Calu3 (cell line): Measurements from ENCODE around the gene DTNB. TPM values are rescaled to one million over a fixed set of nuclear protein-coding genes. Genes with fewer than 3 reads are reported as not detected.
"Not testable (repeated sequence)": the region's sequence is repeated elsewhere in the genome, so short reads cannot be mapped to it uniquely, and the experiment has no call there.

Experiments used
- BruUV-seq: library from RNA; stranded (reverse); fragments of 400-500 nt; replicated peaks from 2 replicates; lab custom pipeline; 2021; lab: Mats Ljungman, UMichigan
- CTCF ChIA-PET: fragments of 300-600 bp; sonication (Branson Sonifier 250); formaldehyde crosslinking; loops from one replicate; lab custom pipeline; 2022; ENCODE audit warnings: antibody characterized with exemption; lab: Charles Lee
- DNase-seq: peaks from one replicate; pipeline ENCODE4 v3.0.0; 2022
- H3K27ac Mint-ChIP-seq: one replicate; pipeline ENCODE4 v1.8.0; 2022; ENCODE audit warnings: mixed read lengths; ENCODE audit not compliant: unreplicated experiment
- H3K27me3 Mint-ChIP-seq: one replicate; pipeline ENCODE4 v1.8.0; 2022; ENCODE audit warnings: mixed read lengths; ENCODE audit not compliant: unreplicated experiment
- H3K36me3 Mint-ChIP-seq: one replicate; pipeline ENCODE4 v1.8.0; 2022; ENCODE audit warnings: mild to moderate bottlenecking, moderate library complexity, mixed read lengths; ENCODE audit not compliant: insufficient read depth, unreplicated experiment
- H3K4me1 Mint-ChIP-seq: one replicate; pipeline ENCODE4 v1.8.0; 2022; ENCODE audit warnings: mild to moderate bottlenecking, low read depth, mixed read lengths; ENCODE audit not compliant: unreplicated experiment
- H3K4me3 Mint-ChIP-seq: one replicate; pipeline ENCODE4 v1.8.0; 2022; ENCODE audit warnings: mild to moderate bottlenecking, low read depth, moderate library complexity, mixed read lengths; ENCODE audit not compliant: unreplicated experiment
- H3K9me3 Mint-ChIP-seq: one replicate; pipeline ENCODE4 v1.8.0; 2022; ENCODE audit warnings: low read depth, mixed read lengths; ENCODE audit not compliant: unreplicated experiment
- CTCF ChIP-seq: fragments of 200-600 bp; IDR thresholded peaks from one replicate; pipeline ENCODE4 v1.8.0; 2022; ENCODE audit warnings: antibody characterized with exemption; ENCODE audit not compliant: unreplicated experiment
- intact Hi-C: fragments of 100-400 bp; cut with micrococcal nuclease; formaldehyde crosslinking; loops from one replicate; pipeline ENCODE4 v1.10.0; 2022; ENCODE audit not compliant: unreplicated experiment
- total RNA-seq: library from RNA; stranded (reverse); gene quantifications from 2 replicates; pipeline ENCODE4 v1.2.3, GENCODE V29; 2022

The DTNB gene
- total RNA-seq, 1 experiment from 2014 or later: 27.3 TPM

GRCh38 chr2:25707927-25708590, 34.7 kb upstream of the DTNB start:
- peaks cover 18% of the 10 kb centered on the region for H3K27me3 Mint-ChIP-seq
- no peaks in the 10 kb centered on the region for H3K9me3 Mint-ChIP-seq
- CTCF ChIA-PET: interaction anchor here (1.2 kb wide), 1 partner anchor 11 kb away, joined by 6 read pairs; no protein-coding TSS in a partner anchor
- no peak for TF ChIP-seq CTCF
- peaks cover 32% of the 10 kb centered on the region for H3K4me1 Mint-ChIP-seq
- peaks cover 7% of the 10 kb centered on the region for H3K36me3 Mint-ChIP-seq
- no peak for DNase-seq
- intact Hi-C loops: no loop called here
- no peak overlapping the region for H3K4me3 Mint-ChIP-seq
- H3K27ac Mint-ChIP-seq: no peak overlapping the region
- no TSS peak for BruUV-seq

GRCh38 chr2:25705575-25705974, 32.2 kb upstream of the DTNB start:
- CTCF ChIA-PET, BruUV-seq: not testable (repeated sequence)

GRCh38 chr2:25701801-25702200, 28.4 kb upstream of the DTNB start:
- CTCF ChIA-PET: interaction anchor here (0.7 to 4.3 kb wide), 2 partner anchors 94 to 102 kb away, joined by 4 to 43 read pairs; no protein-coding TSS in a partner anchor
- H3K36me3 Mint-ChIP-seq: no peaks in the 10 kb centered on the region
- TF ChIP-seq CTCF: no peak
- DNase-seq: no peak
- intact Hi-C loops: no loop called here
- H3K4me1 Mint-ChIP-seq: peaks cover 7% of the 10 kb centered on the region
- no peak overlapping the region for H3K4me3 Mint-ChIP-seq
- no TSS peak for BruUV-seq
- no peaks in the 10 kb centered on the region for H3K9me3 Mint-ChIP-seq
- H3K27me3 Mint-ChIP-seq: peaks cover 11% of the 10 kb centered on the region
- H3K27ac Mint-ChIP-seq: no peak overlapping the region

More at GRCh38 chr2:25705575-25705974, 32.2 kb upstream of the DTNB start:
- H3K9me3 Mint-ChIP-seq, intact Hi-C loops, H3K4me3 Mint-ChIP-seq, H3K27ac Mint-ChIP-seq, H3K36me3 Mint-ChIP-seq, DNase-seq: not testable (repeated sequence)
- Mint-ChIP-seq H3K4me1 (peaks cover 19% of the 10 kb centered on the region), H3K27me3 (peaks cover 11% of the 10 kb centered on the region)

- Mint-ChIP-seq H3K4me3 (no peak overlapping the region), H3K27ac (no peak overlapping the region), H3K36me3 (no peaks in the 10 kb centered on the region), H3K4me1 (peaks cover 7% of the 10 kb centered on the region), H3K9me3 (no peaks in the 10 kb centered on the region), H3K27me3 (peaks cover 7% of the 10 kb centered on the region)
- intact Hi-C loops: loop anchor here (1.0 kb wide), 1 partner anchor 93 kb away; no protein-coding TSS in a partner anchor
- CTCF ChIA-PET: interaction anchor here (0.7 to 4.3 kb wide), 12 partner anchors 9 to 179 kb away, joined by 3 to 43 read pairs (median 6); partner anchors contain the start of genes ASXL2 and DTNB
- BruUV-seq: no TSS peak
- peak; percentile 65 for DNase-seq
- peak; percentile 69 for TF ChIP-seq CTCF
These were observed 26.9 kb upstream of the DTNB start for GRCh38 chr2:25700221-25700660.

GRCh38 chr2:25699216-25699615, 25.8 kb upstream of the DTNB start:
- Mint-ChIP-seq H3K27ac (no peak overlapping the region), H3K4me3 (no peak overlapping the region), H3K27me3 (no peaks in the 10 kb centered on the region), H3K4me1 (peaks cover 7% of the 10 kb centered on the region), H3K9me3 (no peaks in the 10 kb centered on the region), H3K36me3 (no peaks in the 10 kb centered on the region)
- DNase-seq: no peak
- BruUV-seq: no TSS peak
- intact Hi-C loops: no loop called here
- no peak for TF ChIP-seq CTCF
- CTCF ChIA-PET: interaction anchor here (0.7 to 4.3 kb wide), 9 partner anchors 9 to 91 kb away, joined by 3 to 43 read pairs (median 6); partner anchors contain the start of gene DTNB
